ENCODE results near the gene STMN3.
A peak's percentile ranks its signal among the peaks of the same experiment; 100 is the strongest.

The STMN3 gene

DNA sequence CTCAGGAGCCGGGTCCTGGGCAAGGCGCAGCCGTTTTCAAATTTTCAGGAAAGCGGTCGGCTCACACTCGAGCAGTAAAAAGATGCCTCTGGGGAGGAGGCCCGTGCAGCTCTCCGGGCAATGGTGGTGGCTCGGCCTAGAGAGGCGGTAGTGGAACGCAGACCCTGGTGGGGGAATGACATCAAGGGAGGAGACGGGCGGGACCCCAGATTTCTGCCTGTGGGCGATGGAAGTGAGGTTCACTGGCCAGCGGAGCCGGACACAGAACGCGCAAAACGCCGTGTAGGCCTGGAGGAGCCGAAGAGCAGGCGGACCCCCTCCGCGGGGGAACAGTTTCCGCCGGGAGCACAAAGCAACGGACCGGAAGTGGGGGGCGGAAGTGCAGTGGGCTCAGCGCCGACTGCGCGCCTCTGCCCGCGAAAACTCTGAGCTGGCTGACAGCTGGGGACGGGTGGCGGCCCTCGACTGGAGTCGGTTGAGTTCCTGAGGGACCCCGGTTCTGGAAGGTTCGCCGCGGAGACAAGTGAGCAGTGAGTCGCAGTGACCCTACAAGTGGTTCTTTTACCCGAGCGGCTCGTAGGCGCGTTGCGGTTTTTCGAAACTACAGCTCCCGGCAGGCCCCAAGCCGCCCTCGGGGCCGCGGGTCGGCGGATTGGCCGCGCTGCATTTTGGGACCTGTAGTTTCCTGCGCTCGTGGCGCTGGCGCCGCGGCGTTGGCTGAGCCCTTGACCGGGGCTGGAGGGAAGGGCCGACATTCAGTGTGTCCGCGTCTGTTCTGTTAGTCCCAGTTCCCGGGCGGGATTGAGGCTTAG lies 4.9 kb upstream of the STMN3 start, which contains the start of gene RTEL1 (continued):
- TF ChIP-seq, protein P1, sequence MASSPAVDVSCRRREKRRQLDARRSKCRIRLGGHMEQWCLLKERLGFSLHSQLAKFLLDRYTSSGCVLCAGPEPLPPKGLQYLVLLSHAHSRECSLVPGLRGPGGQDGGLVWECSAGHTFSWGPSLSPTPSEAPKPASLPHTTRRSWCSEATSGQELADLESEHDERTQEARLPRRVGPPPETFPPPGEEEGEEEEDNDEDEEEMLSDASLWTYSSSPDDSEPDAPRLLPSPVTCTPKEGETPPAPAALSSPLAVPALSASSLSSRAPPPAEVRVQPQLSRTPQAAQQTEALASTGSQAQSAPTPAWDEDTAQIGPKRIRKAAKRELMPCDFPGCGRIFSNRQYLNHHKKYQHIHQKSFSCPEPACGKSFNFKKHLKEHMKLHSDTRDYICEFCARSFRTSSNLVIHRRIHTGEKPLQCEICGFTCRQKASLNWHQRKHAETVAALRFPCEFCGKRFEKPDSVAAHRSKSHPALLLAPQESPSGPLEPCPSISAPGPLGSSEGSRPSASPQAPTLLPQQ (tag by site-specific recombination; IDR thresholded peaks at IDR 0.05) = peak; percentile 87
- TF ChIP-seq HOXA7 (CRISPR knock-in tag; IDR thresholded peaks at IDR 0.05; ENCODE audit: borderline replicate concordance) (no peak), ZNF394 (tag by site-specific recombination; IDR thresholded peaks at IDR 0.05; ENCODE audit: borderline replicate concordance) (peak; percentile 74), SP3 (tag by site-specific recombination; IDR thresholded peaks at IDR 0.05) (peak; percentile 77), GLIS2 (tag by site-specific recombination; IDR thresholded peaks at IDR 0.05) (no peak), ZIC2 (tag by site-specific recombination; IDR thresholded peaks at IDR 0.05) (peak; percentile 27), ZNF777 (tag by site-specific recombination; IDR thresholded peaks at IDR 0.05; ENCODE audit: borderline replicate concordance) (peak; percentile 89), TRIM28 (IDR thresholded peaks at IDR 0.05; ENCODE audit: borderline replicate concordance, low read length) (no peak), ZNF174 (tag by site-specific recombination; IDR thresholded peaks at IDR 0.05) (no peak), ZNF585B (tag by site-specific recombination; IDR thresholded peaks at IDR 0.05) (no peak), ZNF416 (tag by site-specific recombination; IDR thresholded peaks at IDR 0.05) (no peak), ZNF560 (tag by site-specific recombination; IDR thresholded peaks at IDR 0.05; ENCODE audit: borderline replicate concordance) (no peak), ZNF629 (tag by site-specific recombination; IDR thresholded peaks at IDR 0.05) (peak; percentile 88), GLI2 (tag by site-specific recombination; IDR thresholded peaks at IDR 0.05; ENCODE audit: borderline replicate concordance, low read depth) (no peak), ZBTB7A (tag by site-specific recombination; IDR thresholded peaks at IDR 0.05; ENCODE audit: low read depth) (peak; percentile 95), ZNF549 (tag by site-specific recombination; IDR thresholded peaks at IDR 0.05) (no peak), OSR2 (tag by site-specific recombination; IDR thresholded peaks at IDR 0.05) (peak; percentile 40; the same call in 1 of the 2 replicates), ZNF530 (tag by site-specific recombination; IDR thresholded peaks at IDR 0.05; ENCODE audit: low read depth) (no peak), ZFHX2 (tag by site-specific recombination; conservative IDR thresholded peaks at IDR 0.05) (peak; percentile 67), ZNF561 (tag by site-specific recombination; IDR thresholded peaks at IDR 0.05; ENCODE audit: borderline replicate concordance) (peak; percentile 95), ZNF324 (tag by site-specific recombination; IDR thresholded peaks at IDR 0.05) (peak; percentile 96), ZFP41 (tag by site-specific recombination; IDR thresholded peaks at IDR 0.05; ENCODE audit: borderline replicate concordance) (peak; percentile 59; the same call in 1 of the 2 replicates), ZNF341 (tag by site-specific recombination; IDR thresholded peaks at IDR 0.05; ENCODE audit: low read depth) (peak; percentile 33; the same call in 1 of the 2 replicates), ZNF112 (tag by site-specific recombination; IDR thresholded peaks at IDR 0.05) (no peak), ZNF354C (tag by site-specific recombination; IDR thresholded peaks at IDR 0.05; ENCODE audit: borderline replicate concordance, low read depth) (no peak), GLIS1 (tag by site-specific recombination; IDR thresholded peaks at IDR 0.05) (peak; percentile 4)
- TF ChIP-seq, protein P2, sequence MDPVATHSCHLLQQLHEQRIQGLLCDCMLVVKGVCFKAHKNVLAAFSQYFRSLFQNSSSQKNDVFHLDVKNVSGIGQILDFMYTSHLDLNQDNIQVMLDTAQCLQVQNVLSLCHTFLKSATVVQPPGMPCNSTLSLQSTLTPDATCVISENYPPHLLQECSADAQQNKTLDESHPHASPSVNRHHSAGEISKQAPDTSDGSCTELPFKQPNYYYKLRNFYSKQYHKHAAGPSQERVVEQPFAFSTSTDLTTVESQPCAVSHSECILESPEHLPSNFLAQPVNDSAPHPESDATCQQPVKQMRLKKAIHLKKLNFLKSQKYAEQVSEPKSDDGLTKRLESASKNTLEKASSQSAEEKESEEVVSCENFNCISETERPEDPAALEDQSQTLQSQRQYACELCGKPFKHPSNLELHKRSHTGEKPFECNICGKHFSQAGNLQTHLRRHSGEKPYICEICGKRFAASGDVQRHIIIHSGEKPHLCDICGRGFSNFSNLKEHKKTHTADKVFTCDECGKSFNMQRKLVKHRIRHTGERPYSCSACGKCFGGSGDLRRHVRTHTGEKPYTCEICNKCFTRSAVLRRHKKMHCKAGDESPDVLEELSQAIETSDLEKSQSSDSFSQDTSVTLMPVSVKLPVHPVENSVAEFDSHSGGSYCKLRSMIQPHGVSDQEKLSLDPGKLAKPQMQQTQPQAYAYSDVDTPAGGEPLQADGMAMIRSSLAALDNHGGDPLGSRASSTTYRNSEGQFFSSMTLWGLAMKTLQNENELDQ (tag by site-specific recombination; IDR thresholded peaks at IDR 0.05; ENCODE audit: low read depth) = no peak
- TF ChIP-seq, protein P3, sequence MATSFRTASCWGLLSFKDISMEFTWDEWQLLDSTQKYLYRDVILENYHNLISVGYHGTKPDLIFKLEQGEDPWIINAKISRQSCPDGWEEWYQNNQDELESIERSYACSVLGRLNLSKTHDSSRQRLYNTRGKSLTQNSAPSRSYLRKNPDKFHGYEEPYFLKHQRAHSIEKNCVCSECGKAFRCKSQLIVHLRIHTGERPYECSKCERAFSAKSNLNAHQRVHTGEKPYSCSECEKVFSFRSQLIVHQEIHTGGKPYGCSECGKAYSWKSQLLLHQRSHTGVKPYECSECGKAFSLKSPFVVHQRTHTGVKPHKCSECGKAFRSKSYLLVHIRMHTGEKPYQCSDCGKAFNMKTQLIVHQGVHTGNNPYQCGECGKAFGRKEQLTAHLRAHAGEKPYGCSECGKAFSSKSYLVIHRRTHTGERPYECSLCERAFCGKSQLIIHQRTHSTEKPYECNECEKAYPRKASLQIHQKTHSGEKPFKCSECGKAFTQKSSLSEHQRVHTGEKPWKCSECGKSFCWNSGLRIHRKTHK (tag by site-specific recombination; IDR thresholded peaks at IDR 0.05) = no peak
- TF ChIP-seq, protein P4, sequence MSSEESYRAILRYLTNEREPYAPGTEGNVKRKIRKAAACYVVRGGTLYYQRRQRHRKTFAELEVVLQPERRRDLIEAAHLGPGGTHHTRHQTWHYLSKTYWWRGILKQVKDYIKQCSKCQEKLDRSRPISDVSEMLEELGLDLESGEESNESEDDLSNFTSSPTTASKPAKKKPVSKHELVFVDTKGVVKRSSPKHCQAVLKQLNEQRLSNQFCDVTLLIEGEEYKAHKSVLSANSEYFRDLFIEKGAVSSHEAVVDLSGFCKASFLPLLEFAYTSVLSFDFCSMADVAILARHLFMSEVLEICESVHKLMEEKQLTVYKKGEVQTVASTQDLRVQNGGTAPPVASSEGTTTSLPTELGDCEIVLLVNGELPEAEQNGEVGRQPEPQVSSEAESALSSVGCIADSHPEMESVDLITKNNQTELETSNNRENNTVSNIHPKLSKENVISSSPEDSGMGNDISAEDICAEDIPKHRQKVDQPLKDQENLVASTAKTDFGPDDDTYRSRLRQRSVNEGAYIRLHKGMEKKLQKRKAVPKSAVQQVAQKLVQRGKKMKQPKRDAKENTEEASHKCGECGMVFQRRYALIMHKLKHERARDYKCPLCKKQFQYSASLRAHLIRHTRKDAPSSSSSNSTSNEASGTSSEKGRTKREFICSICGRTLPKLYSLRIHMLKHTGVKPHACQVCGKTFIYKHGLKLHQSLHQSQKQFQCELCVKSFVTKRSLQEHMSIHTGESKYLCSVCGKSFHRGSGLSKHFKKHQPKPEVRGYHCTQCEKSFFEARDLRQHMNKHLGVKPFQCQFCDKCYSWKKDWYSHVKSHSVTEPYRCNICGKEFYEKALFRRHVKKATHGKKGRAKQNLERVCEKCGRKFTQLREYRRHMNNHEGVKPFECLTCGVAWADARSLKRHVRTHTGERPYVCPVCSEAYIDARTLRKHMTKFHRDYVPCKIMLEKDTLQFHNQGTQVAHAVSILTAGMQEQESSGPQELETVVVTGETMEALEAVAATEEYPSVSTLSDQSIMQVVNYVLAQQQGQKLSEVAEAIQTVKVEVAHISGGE (tag by site-specific recombination; conservative IDR thresholded peaks at IDR 0.05; ENCODE audit: low read depth) = peak; percentile 100
- TF ChIP-seq, protein P5, sequence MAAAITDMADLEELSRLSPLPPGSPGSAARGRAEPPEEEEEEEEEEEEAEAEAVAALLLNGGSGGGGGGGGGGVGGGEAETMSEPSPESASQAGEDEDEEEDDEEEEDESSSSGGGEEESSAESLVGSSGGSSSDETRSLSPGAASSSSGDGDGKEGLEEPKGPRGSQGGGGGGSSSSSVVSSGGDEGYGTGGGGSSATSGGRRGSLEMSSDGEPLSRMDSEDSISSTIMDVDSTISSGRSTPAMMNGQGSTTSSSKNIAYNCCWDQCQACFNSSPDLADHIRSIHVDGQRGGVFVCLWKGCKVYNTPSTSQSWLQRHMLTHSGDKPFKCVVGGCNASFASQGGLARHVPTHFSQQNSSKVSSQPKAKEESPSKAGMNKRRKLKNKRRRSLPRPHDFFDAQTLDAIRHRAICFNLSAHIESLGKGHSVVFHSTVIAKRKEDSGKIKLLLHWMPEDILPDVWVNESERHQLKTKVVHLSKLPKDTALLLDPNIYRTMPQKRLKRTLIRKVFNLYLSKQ (tag by site-specific recombination; IDR thresholded peaks at IDR 0.05; ENCODE audit: borderline replicate concordance) = peak; percentile 95; the same call in 1 of the 2 replicates

Measured in HEK293 (cell line).